Measurements from ENCODE around the gene WARS2.
A peak's percentile ranks its signal among the peaks of the same experiment; 100 is the strongest.

Gene WARS2

DNA sequence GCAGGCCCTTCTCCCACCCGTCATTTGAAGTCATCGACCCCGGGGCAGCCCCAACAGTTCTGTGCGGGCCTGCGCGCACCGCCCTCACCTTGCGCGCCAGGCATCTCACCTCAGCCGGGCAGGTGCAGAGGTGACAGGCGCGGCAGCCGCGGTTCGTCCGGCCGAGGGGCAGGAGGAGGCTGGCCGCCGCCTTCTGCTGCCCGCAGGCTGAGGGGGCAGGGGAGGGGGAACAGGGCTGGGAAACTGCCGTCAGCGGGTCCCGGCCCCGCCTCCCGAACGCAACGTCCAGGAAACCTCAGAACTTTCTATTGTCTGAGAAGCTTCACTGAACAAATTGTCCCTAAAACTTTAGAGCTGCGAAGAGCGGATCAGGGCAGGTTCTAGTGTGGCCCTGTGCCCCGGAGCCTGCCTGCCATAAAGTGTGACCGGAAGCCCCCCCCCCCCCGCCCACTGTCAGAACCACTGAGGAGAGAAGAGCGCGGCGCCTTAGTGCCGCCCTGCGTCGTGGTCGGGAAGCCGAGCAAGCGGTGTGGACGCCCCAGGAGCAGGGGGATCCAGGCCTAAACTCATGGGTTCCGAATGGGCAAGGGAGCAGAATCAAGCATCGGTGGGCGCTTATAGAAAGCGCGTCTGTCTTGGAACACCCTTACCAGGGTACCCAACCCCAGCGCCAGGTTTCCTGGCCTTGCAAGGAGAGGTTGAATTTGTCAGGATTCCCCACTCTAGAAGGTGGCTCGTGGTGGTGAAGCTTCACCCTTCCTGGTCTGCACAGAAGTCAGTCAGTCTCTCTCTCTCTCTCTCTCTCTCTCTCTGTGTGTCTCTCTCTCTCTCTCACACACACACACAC is 139.0 kb downstream of the WARS2 start:
- Histone ChIP-seq H3K9me3 (ENCODE audit: control insufficient read depth, low read length) (no peaks in the 10 kb centered on the region), H3K27ac (no peak overlapping the region), H3K4me3 (ENCODE audit: low read depth, low read length) (peak overlapping the region; percentile 18), H3K9ac (no peak overlapping the region), H2AFZ (no peak overlapping the region), H3K27me3 (ENCODE audit: control insufficient read depth, insufficient read depth, low read length) (peaks cover 12% of the 10 kb centered on the region), H3K4me2 (ENCODE audit: low read length) (peak overlapping the region; percentile 40), H3K79me2 (no peaks in the 10 kb centered on the region), H3K36me3 (ENCODE audit: control insufficient read depth, insufficient read depth, low read length) (no peaks in the 10 kb centered on the region), H3K4me1 (no peaks in the 10 kb centered on the region)
- TF ChIP-seq, protein P1, sequence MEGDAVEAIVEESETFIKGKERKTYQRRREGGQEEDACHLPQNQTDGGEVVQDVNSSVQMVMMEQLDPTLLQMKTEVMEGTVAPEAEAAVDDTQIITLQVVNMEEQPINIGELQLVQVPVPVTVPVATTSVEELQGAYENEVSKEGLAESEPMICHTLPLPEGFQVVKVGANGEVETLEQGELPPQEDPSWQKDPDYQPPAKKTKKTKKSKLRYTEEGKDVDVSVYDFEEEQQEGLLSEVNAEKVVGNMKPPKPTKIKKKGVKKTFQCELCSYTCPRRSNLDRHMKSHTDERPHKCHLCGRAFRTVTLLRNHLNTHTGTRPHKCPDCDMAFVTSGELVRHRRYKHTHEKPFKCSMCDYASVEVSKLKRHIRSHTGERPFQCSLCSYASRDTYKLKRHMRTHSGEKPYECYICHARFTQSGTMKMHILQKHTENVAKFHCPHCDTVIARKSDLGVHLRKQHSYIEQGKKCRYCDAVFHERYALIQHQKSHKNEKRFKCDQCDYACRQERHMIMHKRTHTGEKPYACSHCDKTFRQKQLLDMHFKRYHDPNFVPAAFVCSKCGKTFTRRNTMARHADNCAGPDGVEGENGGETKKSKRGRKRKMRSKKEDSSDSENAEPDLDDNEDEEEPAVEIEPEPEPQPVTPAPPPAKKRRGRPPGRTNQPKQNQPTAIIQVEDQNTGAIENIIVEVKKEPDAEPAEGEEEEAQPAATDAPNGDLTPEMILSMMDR (IDR thresholded peaks at IDR 0.05): no peak

DNA sequence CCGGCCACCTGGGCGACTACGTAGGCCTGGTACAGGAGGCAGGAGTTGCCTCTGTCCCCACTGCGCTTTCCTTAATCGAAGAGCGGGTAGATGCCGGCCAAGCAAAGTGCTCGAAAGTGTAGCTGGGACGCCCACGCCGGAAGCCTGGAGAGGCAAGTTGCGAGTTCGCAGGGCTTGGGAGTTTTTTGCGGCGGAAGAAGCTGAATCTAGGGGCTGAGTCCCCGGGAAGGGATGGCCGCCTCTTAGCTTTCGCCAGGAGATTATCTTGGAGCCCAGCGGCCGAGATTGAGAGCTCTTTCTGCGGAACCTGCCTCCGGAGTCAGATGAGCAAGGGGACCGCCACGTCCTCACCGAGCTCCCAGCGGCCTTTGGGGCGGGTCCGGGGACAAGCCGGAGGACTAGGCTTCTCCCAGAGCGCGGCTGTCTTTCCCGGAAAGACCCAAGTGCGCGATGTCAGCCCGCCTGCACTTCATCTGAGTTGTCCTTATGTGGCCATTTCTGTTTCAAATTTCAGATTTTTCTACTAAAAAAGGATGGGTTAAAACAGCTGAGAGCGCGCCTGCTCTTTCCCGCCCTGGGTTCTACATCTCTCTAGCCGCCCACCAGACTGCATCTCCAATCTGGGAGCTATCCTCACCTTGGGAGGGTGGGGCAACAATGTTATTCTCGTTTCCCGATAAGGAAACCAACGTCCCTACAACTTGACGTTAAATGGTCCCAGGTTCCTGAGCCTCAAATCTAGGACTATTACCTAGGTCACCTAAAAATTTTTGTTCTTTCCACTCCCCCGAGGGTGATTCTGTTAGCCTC is 139.9 kb downstream of the WARS2 start:
- H3K9ac ChIP-seq: no peak overlapping the region
- no peaks in the 10 kb centered on the region for H3K4me1 ChIP-seq
- H2AFZ ChIP-seq: no peak overlapping the region
- H3K4me3 ChIP-seq (ENCODE audit: low read depth, low read length): peak overlapping the region; percentile 18
- H3K4me2 ChIP-seq (ENCODE audit: low read length): peak overlapping the region; percentile 40
- no peak overlapping the region for H3K27ac ChIP-seq
- TF ChIP-seq, protein P1 (IDR thresholded peaks at IDR 0.05): no peak
- H3K27me3 ChIP-seq (ENCODE audit: control insufficient read depth, insufficient read depth, low read length): peaks cover 10% of the 10 kb centered on the region
- H3K36me3 ChIP-seq (ENCODE audit: control insufficient read depth, insufficient read depth, low read length): no peaks in the 10 kb centered on the region
- no peaks in the 10 kb centered on the region for H3K9me3 ChIP-seq (ENCODE audit: control insufficient read depth, low read length)
- no peaks in the 10 kb centered on the region for H3K79me2 ChIP-seq

DNA sequence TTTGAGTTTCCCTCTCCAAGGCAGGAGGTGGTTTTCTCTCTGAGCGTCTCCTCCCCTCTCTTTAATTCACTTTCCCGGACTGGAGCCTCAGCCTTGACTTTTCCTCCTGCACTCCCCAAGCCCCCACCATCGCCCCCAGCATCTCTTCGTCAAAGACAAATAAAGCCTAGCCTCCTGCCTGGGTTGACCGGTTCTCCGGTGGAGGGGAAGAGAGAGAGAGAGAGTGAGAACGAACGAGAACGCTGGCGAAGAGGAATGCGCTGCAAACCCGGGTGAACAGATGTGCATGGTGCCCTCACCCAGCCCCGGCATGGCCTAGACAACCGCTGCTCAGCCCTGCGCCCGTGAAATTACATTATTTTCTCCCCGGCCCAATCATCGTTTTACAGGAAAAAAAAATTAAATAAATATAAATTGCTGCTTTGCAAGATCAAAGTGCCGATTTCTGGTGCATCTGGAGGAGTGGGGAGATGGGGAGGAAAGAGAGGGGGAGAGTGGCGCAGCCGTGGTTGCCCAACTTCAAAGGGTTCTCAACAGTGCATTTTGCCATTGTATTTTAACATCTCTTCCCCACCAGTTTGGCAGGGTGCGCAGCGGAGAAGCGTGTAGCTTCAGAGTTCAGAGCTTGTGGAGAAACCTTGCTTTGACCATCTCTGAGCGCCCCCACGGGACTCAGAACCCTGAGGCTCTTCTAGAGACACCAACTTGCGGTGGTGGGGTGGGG is 140.9 kb downstream of the WARS2 start:
- Histone ChIP-seq H3K4me2 (ENCODE audit: low read length) (no peak overlapping the region), H3K27me3 (ENCODE audit: control insufficient read depth, insufficient read depth, low read length) (peaks cover 10% of the 10 kb centered on the region), H3K9ac (no peak overlapping the region), H3K36me3 (ENCODE audit: control insufficient read depth, insufficient read depth, low read length) (no peaks in the 10 kb centered on the region), H2AFZ (no peak overlapping the region), H3K9me3 (ENCODE audit: control insufficient read depth, low read length) (no peaks in the 10 kb centered on the region), H3K79me2 (no peaks in the 10 kb centered on the region), H3K4me3 (ENCODE audit: low read depth, low read length) (no peak overlapping the region), H3K4me1 (no peaks in the 10 kb centered on the region), H3K27ac (no peak overlapping the region)
- TF ChIP-seq, protein P1 (IDR thresholded peaks at IDR 0.05): no peak

DNA sequence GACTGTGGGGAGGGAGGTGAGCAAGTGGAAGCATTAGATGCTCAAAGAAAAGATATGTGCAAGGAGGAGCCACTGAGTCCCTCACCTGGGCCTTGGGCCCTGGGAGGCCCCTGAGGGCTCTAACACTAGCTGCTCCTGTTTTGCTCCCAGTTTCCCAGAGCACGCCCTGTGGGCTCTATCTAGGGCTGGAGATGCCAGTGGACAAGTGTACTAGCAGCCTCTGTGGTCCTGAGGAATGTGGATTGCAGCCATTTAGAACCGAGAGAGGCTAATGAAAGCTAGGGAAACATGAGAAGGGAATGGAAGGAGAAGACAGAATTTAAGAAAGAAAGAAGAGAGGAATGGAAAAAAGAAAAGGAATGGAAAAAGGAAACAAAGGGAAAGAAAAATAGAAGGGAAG is 142.3 kb downstream of the WARS2 start:
- Histone ChIP-seq H2AFZ (no peak overlapping the region), H3K9ac (no peak overlapping the region), H3K4me3 (ENCODE audit: low read depth, low read length) (no peak overlapping the region), H3K27me3 (ENCODE audit: control insufficient read depth, insufficient read depth, low read length) (peaks cover 10% of the 10 kb centered on the region), H3K36me3 (ENCODE audit: control insufficient read depth, insufficient read depth, low read length) (no peaks in the 10 kb centered on the region), H3K79me2 (no peaks in the 10 kb centered on the region), H3K27ac (no peak overlapping the region), H3K9me3 (ENCODE audit: control insufficient read depth, low read length) (no peaks in the 10 kb centered on the region), H3K4me1 (no peaks in the 10 kb centered on the region), H3K4me2 (ENCODE audit: low read length) (no peak overlapping the region)
- TF ChIP-seq, protein P1 (IDR thresholded peaks at IDR 0.05): no peak

Data from parathyroid adenoma (tissue), 2 donors.